GM19452 (cell line): ENCODE measurements around the gene TRIM40.
"Not testable (repeated sequence)": the region's sequence is repeated elsewhere in the genome, so short reads cannot be mapped to it uniquely, and the experiment has no call there.

ENCODE experiments used
- ATAC-seq: cut with Tn5 transposase; IDR thresholded peaks from one replicate; pipeline ENCODE4 v1.9.1; 2021; ENCODE audit not compliant: unreplicated experiment

TRIM40 gene

DNA sequence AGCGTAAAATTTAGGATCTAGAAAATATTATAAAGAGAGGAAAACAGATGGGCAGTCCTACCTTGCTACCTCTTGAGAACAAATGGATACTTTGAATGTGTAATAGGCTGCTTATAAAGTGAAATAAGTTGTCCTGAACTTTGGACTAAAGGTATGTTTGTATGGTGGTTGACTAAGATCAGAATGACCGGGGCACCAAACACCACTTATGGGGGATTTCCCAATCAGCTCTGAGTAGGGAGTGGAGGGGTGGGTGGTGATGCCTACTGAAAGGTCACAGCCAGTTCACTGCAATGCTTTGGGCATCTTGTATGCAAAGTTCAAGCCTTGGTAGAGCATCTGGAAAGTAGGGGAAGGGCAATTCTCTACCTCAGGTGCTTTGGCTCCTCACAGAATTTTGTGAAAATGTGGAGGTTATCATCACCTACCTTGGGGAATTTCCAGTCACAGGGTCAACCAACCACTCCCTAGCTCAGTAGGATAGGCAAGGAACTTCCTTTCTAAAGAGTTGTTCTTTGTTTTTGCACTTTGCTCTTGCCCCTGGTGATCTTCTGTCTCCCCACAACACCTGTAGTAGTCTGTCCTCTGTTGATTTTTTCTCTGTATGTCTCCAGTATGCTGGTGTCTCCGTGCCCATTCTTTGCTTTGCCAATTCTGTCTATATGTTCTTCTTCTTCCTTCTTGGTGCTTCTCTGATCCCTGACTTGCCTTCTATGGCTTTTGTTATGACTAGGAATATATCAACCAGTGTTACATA, 22.8 kb upstream of the TRIM40 start, which contains the start of gene TRIM31:
Gene TRIM31 (minus strand): TSS at position 88 of the 757 bp plus-strand sequence. CDS start 285 bp downstream, outside the sequence.
- ATAC-seq = no peak

DNA sequence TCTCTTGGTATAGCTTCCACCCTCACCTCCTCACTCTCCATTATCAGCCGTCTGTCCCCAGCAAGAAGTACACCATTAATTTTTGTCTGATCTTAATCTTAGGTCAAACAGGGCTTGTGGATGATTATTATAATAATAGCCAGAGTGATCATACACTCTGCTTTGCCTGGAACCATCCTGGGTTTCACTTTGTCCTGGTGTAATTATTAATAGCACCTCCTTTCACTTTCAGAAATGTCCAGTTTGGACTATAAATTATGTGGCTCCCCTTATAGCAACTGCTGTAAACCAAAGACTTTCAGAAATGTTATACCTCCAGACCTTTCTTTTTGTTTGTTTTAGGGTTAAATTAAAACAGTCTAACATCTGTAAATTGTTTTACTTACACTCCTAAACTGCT, 22.1 kb upstream of the TRIM40 start:
- ATAC-seq = no peak

DNA sequence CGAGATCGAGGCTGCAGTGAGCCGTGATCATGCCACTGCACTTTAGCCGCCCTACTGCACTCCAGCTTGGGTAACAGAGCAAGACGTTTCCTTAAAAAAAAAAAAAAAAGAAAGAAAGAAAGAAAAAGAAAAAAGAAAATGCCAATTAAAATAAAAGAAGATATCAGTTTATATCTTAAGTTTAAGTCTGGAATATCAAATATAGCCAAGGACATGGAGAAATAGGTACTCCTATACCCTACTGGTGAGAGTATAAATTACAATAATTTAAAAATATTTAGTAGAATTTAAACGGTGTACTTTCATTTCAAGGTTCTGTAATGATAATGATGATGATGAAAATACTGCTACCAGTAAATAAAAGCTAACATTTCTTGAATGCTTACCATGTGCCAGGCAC, 19.2 kb upstream of the TRIM40 start:
- no peak for ATAC-seq

DNA sequence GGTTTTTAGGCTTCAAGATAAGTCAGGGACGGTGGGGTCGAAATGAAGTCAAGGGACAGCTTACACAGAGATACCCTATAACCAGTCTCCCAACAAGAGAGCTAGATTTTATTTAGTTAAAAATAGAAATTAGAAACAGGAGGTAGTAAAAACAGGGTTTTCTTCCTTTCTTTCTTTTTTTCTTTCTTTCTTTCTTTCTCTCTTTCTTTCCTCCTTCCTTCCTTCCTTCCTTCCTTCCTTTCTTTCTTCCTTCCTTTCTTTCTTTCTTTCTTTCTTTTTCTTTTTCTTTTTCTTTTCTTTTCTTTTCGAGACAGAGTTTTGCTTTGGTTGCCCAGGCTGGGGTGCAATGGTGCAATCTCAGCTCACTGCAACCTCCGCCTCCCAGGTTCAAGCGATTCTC, 17.2 kb upstream of the TRIM40 start:
- ATAC-seq = not testable (repeated sequence)

DNA sequence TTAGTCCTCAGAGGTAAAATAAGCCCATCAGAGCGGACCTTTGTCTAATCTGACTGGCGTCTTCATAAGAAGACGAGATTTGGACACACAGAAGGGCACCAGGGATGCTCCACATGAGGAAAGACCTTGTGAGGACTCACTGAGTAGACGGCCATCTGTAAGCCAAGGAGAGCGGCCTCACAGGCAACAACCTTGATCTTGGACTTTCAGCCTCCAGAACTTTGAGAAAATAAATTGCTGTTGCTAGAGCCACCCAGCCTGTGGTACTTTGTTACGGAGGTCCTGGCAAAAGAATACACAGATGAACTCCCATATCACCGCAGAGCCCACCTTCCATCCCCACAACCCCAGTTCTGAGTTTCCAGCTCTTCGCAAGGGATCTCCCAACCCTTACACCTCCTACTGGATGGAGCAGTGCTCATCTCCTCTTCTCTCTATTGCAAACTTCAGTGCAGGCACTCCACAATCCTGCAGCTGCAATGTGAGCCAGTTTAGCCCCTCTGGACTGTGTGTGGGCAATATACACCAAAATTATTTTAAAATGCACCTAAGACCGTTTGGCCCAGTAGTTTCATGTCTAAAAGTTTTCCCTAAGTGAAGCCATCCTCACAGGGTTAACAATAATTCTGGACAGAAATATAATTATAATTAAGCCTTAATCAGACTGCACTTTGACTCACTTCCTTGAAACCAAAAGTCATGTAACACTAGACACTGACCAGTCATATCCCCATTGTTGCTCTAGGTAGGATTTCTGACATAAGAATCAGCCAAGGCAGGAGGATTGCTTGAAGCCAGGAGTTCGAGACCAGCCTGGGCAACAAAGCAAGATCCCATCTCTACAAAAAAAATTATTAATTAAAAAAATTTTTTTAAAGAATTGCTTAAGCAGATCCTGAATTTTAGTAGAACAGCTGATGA, 14.2 kb upstream of the TRIM40 start:
- no peak for ATAC-seq

DNA sequence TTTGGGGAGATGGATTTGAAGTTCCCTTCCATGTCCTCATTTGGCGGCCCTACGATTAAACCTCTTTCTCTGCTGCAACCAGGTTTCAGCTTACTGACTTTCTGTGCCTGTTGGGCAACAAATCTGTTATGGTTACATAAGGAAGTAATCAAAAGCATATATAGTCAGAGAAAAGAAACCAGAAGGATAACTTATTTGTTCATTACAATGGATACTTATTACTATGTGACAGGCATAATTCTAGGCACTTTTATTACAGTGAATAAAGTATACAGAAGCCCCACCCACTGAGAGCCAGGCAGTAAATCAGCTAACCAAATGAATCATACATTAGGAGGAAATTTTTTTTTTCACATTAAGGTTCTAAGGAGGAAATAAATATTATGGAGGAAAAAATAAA, 13.4 kb upstream of the TRIM40 start:
- no peak for ATAC-seq

DNA sequence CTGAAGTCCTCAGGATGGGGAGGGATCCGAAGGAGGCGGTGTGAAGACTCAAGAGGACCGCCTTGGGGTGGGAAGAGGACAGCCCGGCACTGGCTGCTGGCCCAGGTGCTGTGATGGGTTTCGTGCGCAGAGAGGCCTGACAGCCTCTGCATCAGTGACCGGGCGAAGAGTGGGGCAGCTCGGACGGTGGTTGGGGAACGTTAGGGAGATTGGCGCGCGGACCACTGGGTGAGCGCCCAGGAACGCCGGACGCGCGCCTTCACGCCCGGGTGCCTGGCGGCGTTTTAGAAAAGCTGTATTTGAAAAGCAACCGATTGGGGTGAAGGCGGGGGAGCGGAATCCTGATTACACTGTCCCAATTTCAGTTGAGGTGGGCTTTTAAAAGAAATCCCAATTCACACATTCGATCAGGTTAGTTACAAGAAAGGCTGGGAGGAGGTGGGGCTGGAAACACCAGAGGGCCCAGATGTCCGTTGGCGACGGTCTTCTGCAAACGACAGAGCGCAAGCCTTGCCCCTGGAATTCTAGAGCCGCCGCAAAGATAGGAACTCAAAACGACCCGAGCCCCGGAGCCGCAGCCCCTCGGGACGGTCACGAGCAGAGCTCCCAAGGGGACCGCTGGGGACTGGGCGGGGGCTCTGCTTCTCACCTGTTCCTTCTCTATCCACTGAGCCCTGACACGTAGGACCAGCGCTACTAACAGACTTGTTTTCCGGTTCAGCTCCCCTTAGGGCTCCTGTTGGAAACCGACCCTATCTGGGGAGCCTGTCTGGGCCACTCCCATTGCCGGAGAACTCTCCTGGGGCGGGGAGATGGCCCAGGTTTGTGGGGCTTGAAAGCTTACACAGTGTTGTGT, 8.5 kb upstream of the TRIM40 start:
- ATAC-seq = no peak

DNA sequence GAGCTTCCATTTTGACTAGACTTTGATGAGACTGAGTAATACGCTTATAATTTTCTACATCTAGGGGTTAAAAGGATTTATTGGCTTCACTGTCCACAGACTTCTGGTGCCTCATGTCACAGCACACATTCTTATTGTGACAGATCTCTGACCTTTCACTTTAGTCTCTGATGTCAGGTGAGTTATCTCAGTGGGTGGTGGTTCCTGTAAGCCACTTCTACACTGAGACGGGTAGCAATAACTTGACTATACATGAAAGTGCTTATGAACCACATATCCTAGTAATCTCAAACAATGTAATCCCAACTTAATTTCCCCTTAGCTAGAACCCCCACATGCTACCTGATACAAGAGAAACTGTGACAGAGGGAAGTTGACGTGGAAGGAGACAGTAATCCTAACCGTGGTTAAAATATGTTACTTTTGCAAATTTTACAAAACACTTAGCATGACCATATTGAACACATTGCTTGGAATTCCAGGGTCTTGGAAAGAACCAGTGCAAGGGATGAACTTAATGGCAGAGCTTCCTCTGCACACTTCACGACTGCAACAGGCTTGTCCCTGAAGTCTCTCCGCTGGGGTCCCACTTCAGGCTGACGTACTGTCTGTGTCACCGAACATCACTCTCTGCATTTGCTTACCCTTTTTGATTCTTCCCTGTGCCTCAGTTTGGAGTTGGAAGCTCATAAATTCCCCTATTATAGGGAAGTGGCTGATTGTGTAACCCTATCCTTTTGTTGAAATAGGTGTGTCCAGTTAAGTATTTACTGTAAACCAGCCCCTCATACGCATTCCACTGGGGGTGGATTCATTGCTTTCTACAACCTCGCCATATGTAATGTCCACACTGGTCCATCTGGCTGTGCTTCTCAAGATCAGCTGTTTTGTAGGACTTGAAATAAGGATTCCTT, 6.4 kb upstream of the TRIM40 start:
- ATAC-seq = no peak

DNA sequence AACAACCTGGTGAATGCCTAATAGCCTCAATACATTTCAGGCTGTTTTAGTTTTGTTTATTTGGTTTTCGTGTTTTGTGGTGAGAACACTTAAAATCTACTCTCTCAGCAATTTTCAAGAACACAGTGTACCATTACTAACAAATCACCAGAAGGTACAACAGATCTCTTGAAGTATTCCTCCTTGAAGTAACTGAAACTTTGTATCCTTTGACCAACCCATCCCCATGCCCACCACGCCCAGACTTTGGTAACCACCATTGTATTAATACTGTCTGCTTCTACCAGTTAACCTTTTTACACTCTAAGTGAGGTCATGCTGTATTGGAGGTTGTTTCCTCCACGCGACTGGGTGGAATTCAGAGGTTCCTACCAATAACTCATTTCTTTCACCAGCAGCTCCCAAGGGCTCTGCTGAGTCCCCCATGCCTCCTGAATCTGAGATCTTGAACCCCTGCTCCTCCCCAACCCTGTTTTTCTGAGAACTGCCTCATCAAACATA, 5.7 kb upstream of the TRIM40 start:
- no peak for ATAC-seq

DNA sequence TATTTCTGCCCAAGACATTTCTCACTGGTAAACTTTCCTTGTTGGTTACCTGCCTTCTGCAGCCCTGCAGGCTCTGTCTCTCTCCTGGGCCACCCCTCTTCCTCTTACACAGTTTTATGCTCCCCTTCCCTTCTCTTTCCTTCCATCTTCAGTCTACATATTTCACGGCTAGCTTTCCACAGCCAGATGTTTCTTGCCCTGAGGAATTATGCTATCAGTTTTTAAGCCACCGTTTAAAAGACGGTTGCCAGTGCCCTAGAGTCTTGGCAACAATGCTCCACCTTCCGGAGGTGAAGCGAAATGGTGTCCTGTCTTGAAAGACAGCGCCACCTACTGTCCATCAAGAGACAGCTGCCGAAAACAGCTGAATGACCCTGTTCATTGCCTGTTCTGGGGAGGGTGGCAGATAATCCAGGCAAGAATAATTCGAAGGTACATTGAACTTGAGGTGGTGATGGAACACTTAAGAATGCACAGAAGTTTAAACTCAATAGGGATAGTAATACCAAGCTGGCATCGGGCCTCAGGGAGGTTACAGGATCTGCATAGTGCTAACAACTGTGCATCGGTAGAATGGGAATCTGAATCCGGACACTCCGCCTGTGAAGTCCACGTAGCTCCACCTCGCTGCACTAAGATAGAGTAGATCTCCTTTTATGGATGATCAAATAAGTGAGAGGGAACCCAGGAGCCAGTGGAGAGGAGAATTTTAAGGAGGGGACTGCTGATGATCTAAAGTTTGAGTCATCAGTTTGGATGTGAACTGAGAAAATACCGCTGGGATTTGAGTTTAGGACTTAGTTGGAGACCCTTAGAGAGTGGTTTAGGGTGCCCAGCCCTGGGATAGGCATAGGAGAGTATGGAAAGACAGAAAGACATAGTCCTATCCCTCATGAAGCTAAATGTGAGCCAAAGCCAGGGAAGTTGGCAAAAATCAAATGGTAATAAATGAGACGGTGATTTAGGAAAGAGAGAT, 4.8 kb upstream of the TRIM40 start:
- no peak for ATAC-seq

DNA sequence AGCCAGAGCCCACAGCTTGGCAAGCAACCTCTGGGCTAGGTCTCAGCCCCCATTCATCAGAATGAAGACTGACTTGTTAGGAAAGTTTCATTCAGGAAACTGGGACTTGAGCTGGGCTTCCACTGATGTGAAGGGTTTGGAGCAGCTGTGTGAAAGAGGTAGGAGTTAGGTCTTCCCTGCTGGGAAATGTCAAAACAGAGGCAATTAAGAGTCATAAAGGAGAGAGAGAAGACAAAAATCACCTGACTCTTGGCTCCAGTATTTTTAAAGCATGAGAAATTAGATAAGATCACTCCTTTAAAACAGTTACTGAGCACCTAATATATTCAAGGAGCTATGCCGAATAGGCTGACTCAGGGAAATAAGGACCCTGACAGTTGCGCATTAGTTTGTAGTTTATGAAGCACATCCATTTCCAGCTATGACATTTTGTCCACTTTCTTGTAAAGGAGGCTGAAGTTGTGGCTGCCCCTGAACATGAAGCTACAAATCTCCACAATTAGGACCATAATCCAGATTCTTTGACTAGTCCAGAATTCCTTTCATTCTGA, 3.9 kb upstream of the TRIM40 start:
- ATAC-seq = no peak

DNA sequence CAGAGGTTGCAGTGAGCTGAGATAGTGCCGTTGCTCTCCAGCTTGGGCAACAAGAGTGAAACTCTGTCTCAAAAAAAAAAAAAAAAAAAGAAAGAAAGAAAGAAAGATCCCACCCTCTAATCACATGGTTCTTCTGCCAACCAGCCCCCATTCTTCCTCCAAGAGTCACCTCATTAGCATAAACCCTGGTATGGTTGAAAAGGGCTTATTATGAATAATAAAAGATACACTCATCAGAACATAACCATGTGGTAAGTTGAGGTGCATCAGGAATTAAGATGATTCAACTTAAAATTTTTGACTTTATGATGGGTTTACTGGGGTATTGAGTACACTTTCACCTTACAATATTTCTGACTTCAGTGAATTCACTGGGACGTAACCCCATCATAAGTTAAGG, 793 bp upstream of the TRIM40 start:
- no peak for ATAC-seq

DNA sequence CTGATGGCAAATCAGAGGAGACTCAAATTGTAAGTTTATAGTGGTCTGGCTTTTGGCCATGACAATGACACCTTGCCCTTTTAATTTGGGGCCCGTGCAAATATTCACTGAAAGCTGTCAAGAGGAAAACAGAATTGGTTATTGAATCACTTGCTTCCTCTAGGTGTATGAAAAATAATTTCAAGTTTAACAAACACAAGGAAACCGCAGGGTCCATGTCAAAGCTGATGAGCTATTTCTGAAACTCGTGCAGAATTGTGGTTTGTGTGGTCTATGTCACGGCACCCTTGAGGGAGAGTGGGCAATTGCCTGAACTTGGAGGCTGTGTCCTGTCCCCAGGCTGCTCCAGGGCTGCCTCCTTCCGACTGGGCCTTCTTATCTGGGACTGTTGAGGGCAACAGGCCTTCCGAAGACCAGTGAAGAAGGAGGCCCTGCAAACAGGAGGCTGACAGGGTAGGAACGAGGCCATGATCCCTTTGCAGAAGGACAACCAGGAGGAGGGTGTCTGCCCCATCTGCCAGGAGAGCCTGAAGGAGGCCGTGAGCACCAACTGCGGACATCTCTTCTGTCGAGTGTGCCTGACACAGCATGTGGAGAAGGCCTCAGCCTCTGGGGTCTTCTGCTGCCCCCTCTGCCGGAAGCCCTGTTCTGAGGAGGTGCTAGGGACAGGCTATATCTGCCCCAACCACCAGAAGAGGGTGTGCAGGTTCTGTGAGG, 788 bp downstream of the TRIM40 start:
- no peak for ATAC-seq

DNA sequence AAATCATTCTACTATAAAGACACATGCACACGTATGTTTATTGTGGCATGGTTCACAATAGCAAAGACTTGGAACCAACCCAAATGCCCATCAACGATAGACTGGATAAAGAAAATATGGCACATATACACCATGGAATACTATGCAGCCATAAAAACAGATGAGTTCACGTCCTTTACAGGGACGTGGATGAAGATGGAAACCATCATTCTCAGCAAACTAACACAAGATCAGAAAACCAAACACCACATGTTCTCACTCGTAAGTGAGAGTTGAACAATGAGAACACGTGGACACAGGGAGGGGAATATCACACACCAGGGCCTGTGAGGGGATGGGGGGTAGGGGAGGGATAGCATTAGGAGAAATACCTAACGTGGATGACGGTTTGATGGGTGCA, 4.3 kb downstream of the TRIM40 start:
- not testable (repeated sequence) for ATAC-seq

DNA sequence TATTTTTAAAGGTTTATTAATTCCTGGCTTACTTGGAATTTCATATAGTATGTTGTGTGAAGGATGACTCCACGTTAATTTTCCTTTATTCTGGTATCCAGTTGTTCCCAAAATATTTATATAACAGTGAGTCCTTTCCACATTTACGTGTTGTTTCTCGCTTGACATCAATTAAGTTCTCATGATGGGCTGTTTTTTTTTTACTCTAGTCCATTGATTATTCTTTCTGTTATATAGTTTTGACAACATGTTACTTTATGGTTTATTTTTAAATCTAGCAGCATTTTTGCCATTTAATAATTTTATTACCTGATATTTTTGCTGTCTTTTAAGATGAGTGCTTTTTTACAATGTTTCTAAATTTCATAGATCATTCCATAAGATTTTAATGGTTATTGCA, 6.7 kb downstream of the TRIM40 start:
- no peak for ATAC-seq

DNA sequence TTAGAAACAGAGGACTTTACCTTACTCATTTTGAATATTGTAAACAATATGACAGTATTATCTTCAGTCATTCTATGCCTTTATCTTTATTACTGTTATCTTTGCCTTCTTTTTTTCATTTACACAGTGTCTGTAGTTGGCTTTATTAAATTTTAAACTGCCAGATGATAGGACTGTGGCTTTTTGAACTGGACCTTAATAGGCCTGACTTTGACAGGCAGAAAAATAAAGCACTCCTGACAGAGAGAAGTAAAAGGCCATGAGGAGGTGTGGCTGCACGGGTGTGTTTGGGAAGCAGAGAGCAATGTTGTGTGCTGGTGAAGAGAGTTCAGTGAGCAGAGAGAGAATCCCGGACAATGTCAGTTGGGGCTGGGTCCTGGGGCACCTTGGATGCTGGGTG, 7.8 kb downstream of the TRIM40 start:
- no peak for ATAC-seq

DNA sequence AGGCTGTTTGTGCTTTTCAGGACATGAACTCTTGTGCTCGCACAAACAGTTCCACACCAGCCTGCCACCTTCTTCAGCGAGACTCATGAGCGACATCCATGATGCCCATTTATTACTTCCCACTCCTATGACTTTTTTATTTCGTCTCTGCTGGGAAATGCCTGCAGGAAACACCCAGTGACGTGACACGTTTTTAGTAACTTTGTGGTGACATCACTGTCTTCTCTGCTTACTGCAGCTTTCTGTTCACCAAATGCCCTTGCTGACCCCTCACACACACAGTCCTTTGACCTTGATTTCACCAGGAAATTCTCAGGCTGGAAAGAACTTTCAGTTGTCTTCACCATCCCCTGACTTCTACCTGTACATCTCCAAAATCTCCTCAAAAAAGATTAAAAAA, 8.9 kb downstream of the TRIM40 start:
- no peak for ATAC-seq

DNA sequence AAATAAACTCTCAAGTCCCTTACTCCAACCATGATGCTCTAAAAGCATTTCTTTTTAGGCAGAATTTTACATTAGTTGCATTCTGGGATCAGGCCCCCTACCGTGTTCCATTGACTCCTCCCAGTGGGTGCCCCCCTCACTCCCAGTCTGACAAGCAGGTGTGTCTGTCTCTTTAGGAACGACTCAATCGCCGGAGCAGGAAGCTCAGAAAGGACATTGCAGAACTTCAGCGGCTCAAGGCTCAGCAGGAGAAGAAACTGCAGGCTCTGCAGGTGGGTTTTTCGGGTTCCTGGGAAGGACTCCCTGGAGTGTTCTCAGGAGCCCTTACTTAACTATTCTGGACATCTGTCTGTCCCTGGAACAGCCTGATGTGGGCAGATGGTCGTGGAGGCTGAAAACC, 9.9 kb downstream of the TRIM40 start:
- no peak for ATAC-seq
